Esophagus mucosa (tissue), 1 donor: ENCODE measurements around the gene PCDHGA1. TPM values are rescaled to one million over a fixed set of nuclear protein-coding genes. Genes with fewer than 3 reads are reported as not detected.
A peak's percentile ranks its signal among the peaks of the same experiment; 100 is the strongest.
"Not testable (repeated sequence)": the region's sequence is repeated elsewhere in the genome, so short reads cannot be mapped to it uniquely, and the experiment has no call there.

ENCODE experiments used
- ATAC-seq: fragments of 200-7000 bp; cut with Tn5 transposase; one replicate; pipeline ENCODE4 v1.9.1; 2020
- total RNA-seq: library from RNA; stranded (reverse); gene quantifications from one replicate; pipeline ENCODE4 v1.2.4, GENCODE V29; 2023
- donor health status: DM: yes; HTN: yes; CAD: no.

The PCDHGA1 gene
- total RNA-seq, 1 donor from 2014 or later: 0.40 TPM

DNA sequence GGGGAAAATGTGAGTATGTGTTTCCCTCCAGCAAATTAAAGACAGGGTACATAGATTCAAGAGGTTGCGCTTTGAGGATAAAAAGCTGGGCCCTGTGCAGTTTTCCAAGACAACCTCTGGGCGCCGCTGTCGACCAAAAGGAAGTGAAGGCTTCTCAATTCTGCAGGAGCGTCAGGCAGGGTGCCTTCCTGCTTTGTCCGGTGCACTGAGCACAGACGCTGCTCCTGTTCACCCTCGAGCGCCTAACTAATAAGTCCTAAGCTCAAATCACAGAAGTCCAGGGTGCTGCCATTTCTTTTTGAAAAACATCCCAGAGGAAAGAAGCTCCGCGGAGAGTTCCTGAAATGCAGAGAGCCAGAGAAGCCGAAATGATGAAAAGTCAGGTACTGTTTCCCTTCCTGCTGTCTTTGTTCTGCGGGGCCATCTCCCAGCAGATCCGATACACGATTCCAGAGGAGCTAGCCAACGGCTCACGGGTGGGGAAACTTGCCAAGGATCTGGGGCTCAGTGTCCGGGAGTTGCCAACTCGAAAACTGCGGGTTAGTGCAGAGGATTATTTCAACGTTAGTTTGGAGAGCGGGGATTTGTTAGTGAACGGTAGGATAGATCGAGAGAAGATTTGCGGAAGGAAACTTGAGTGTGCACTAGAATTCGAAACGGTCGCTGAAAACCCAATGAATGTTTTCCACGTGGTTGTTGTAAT lies 19.8 kb downstream of the PCDHGA1 start, which contains the start of gene PCDHGB1:
PCDHGB1 (plus strand) TSS at position 183 of the 703 bp plus-strand sequence; CDS start at position 345, 162 bp downstream.
- no peak for ATAC-seq

DNA sequence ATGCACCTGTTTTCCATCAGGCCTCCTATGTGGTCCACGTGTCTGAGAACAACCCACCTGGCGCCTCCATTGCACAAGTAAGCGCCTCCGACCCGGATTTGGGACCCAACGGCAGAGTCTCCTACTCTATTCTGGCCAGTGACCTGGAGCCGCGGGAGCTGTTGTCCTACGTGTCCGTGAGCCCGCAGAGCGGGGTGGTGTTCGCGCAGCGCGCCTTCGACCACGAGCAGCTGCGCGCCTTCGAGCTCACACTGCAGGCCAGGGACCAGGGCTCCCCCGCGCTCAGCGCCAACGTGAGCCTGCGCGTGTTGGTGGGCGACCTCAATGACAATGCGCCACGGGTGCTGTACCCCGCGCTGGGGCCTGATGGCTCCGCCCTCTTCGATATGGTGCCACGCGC lies 21.3 kb downstream of the PCDHGA1 start:
- ATAC-seq: no peak

DNA sequence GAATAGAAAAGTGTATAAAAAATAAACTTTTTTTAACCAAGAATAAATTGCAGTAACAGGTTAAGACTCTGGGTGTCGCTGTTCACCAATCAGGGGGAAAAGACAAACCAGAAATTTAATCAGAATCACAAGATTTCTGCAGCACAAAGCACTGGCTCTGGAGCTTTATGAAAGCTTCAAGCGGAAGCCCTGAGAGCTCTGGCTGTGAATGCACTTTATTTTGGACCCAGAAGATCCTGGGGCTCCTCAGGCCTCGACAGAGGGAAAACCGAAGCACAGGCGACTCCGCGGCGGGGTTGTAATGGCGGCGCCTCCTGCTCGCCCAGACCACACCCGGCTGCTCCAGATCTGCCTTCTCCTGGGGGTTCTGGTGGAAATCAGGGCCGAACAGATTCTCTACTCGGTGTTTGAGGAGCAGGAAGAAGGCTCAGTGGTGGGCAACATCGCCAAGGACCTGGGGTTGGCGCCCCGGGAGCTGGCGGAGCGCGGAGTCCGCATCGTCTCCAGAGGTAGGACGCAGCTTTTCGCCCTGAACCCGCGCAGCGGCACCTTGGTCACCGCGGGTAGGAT lies 24.7 kb downstream of the PCDHGA1 start, which contains the start of gene PCDHGA4:
PCDHGA4 (plus strand) TSS at position 122 of the 570 bp plus-strand sequence; CDS start at position 209, 87 bp downstream.
- ATAC-seq: no peak

DNA sequence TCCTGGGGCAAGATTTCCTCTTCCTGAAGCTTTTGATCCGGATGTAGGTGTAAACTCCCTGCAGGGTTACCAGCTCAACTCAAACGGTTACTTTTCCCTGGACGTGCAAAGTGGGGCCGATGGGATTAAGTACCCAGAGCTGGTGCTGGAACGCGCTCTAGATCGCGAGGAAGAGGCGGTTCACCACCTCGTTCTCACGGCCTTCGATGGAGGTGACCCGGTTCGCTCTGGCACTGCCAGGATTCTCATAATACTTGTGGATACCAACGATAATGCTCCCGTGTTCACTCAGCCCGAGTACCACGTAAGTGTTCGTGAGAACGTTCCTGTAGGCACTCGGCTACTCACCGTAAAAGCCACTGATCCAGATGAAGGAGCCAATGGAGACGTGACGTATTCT lies 25.3 kb downstream of the PCDHGA1 start:
- ATAC-seq: no peak

DNA sequence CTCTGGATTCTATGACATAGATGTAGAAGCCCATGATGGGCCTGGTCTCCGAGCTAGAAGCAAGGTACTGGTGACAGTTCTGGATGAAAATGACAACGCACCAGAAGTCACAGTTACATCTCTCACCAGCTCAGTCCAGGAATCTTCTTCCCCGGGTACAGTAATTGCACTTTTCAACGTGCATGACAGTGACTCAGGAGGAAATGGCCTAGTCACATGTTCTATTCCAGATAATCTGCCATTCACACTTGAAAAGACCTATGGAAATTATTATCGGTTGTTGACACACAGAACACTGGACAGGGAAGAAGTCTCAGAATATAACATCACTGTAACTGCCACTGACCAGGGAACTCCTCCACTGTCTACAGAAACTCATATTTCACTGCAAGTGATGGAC lies 25.8 kb downstream of the PCDHGA1 start:
- no peak for ATAC-seq

DNA sequence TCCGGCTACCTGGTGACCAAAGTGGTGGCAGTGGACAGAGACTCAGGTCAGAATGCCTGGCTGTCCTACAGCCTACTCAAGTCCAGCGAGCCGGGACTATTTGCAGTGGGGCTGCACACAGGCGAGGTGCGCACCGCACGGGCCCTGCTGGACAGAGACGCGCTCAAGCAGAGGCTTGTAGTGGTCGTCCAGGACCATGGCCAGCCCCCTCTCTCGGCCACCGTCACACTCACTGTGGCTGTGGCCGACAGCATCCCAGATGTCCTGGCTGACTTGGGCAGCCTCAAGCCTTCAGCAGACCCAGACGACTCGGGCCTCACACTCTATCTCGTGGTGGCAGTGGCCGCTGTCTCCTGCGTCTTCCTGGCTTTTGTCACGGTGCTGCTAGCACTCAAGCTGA lies 26.6 kb downstream of the PCDHGA1 start:
- ATAC-seq: no peak

DNA sequence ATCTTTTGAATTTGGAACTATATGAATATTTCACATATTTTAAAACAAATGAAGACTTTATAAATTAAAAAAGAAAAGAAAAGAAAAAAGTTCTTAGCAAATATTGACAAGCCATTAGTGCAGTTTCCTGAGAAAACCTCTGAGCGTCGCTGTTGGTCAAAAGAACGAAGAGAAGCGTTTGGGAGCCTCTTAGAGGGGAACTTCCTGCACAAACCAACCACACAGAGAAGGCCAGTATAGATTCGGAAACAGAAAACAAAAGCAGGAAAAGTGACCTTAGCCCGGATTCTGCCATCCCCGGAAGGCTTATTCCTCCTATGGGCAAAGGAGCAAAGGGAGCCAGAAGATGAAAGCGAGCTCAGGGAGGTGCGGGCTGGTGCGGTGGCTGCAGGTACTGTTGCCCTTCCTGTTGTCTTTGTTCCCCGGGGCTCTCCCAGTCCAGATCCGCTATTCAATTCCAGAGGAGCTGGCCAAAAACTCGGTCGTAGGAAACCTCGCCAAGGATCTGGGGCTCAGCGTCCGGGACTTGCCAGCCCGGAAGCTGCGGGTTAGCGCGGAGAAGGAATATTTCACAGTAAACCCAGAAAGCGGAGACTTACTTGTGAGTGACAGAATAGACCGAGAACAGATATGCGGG lies 29.6 kb downstream of the PCDHGA1 start, which contains the start of gene PCDHGB2:
PCDHGB2 (plus strand) TSS at position 205 of the 637 bp plus-strand sequence; CDS start at position 347, 142 bp downstream.
- ATAC-seq: no peak

DNA sequence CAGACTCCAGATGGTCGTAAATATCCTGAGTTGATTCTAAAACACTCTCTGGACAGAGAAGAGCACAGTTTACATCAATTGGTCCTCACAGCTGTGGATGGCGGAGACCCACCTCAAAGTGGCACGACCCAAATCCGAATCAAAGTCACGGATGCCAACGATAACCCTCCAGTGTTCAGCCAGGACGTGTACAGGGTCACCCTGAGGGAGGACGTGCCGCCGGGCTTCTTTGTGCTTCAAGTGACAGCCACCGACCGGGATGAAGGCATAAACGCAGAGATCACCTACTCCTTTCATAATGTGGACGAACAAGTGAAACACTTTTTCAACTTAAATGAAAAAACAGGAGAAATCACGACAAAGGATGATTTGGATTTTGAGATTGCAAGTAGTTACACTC lies 30.4 kb downstream of the PCDHGA1 start:
- ATAC-seq: no peak

DNA sequence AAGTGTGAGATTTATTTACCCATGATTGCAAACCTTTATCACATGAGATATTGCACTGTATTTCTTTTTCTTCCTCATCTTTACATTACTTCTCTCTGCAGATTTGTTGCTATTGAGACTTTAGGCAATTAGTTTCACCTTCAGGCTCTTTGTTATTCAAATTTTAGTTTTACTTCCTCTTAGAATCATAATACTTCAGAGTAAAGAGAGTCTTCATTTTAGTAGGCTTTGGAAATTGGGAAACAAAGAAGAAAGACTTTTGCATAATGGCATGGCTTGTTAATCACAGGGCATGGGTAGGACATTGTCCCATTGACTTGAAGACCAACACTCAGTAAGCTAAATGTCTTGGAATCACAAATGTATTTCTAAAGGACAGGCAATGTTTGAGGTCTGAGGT lies 32.4 kb downstream of the PCDHGA1 start:
- no peak for ATAC-seq

DNA sequence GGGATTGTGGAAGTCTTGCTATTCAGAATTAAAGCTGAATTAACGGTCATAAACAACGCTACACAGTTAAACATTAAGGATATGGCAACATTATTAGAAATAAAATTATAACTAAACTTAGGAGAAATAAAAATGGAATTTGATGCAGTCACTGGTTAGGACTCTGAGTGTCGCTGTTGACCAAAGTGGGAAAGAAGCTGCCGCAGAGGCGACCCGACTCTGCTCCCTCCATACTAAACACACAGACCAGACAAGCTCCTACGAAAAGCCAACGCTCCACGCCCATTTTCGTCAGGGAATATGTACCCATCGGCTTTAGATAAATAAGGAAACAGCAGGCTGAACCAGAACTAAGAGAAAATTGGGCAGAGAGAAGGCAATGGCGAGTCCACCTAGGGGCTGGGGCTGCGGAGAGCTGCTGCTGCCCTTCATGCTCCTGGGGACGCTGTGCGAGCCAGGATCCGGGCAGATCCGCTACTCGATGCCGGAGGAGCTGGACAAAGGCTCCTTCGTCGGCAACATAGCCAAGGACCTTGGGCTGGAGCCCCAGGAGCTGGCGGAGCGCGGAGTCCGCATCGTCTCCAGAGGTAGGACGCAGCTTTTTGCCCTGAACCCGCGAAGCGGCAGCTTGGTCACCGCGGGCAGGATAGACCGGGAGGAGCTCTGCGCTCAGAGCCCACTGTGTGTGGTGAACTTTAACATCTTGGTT lies 33.8 kb downstream of the PCDHGA1 start, which contains the start of gene PCDHGA5:
PCDHGA5 (plus strand) TSS at position 211 of the 709 bp plus-strand sequence; CDS start at position 380, 169 bp downstream.
- ATAC-seq: no peak

DNA sequence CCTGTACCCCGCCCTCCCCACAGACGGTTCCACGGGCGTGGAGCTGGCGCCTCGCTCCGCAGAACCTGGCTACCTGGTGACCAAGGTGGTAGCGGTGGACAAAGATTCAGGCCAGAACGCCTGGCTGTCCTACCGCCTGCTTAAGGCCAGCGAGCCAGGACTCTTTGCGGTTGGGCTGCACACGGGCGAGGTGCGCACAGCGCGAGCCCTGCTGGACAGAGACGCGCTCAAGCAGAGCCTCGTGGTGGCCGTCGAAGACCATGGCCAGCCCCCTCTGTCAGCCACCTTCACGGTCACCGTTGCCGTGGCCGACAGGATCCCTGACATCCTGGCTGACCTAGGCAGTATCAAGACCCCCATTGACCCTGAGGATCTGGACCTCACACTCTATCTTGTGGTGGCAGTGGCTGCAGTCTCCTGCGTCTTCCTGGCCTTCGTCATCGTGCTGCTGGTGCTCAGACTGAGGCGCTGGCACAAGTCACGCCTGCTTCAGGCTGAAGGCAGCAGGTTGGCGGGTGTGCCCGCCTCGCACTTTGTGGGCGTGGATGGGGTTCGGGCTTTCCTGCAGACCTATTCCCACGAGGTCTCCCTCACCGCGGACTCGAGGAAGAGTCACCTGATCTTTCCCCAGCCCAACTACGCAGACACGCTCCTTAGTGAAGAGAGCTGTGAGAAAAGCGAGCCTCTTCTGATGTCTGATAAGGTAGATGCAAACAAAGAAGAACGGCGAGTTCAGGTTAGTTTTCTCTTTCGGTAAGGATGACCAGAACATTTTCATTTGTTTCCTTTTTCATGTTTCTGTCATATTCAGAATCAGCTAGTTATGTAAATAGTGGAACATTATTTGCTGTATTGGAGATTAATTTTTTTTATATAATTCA lies 35.9 kb downstream of the PCDHGA1 start:
- ATAC-seq: no peak

DNA sequence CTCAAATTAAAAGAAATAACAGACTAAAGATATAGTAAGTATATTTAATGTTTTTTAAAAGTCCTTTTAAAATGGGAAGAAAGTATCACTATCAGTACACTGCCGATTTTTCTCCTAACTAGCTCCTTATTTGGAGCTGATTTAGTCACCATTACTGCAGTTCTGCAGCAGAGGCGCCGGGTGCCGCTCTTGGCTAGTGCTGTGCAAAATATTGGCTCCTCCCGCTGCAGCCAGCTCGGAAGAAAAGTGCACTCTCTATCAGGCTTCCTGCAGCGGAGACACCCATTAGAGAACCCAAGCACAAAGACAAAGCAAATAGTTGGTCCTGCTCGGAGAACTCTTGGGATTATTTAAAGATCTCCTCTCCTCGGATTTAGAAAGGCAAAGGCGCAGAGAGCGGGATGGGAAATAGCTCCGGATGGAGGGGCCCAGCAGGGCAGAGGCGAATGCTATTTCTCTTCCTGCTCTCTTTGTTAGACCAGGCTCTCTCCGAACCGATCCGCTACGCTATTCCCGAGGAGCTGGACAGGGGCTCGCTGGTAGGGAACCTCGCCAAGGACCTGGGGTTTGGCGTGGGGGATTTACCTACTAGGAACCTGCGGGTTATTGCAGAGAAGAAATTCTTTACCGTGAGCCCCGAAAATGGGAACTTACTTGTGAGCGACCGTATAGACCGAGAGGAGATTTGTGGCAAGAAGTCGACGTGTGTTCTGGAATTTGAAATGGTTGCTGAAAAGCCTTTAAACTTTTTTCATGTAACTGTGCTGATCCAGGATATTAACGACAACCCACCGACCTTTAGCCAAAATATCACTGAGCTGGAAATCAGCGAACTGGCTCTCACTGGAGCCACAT lies 39.9 kb downstream of the PCDHGA1 start, which contains the start of gene PCDHGB3:
PCDHGB3 (plus strand) TSS at position 249 of the 855 bp plus-strand sequence; CDS start at position 402, 153 bp downstream.
- ATAC-seq: peak; percentile 62

DNA sequence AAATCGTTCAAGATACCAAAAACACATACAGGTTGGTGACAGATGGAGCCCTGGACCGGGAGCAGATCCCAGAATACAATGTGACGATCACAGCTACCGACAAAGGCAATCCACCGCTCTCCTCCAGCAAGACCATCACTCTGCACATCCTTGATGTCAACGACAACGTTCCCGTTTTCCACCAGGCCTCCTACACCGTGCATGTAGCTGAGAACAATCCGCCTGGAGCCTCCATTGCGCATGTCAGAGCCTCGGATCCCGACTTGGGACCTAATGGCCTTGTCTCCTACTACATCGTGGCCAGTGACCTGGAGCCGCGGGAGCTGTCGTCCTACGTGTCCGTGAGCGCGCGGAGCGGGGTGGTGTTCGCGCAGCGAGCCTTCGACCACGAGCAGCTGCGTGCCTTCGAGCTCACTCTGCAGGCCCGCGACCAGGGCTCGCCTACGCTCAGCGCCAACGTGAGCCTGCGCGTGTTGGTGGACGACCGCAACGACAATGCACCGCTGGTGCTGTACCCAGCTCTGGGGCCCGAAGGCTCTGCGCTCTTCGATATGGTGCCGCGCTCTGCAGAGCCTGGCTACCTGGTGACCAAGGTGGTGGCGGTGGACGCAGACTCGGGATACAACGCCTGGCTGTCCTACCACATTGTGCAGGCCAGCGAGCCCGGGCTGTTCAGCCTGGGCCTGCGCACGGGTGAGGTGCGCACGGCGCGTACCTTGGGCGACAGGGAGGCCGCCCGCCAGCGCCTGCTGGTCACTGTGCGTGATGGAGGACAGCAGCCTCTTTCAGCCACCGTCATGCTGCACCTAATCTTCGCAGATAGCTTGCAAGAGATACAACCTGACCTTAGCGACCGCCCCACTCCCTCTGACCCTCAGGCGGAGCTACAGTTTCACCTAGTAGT lies 41.5 kb downstream of the PCDHGA1 start:
- no peak for ATAC-seq

DNA sequence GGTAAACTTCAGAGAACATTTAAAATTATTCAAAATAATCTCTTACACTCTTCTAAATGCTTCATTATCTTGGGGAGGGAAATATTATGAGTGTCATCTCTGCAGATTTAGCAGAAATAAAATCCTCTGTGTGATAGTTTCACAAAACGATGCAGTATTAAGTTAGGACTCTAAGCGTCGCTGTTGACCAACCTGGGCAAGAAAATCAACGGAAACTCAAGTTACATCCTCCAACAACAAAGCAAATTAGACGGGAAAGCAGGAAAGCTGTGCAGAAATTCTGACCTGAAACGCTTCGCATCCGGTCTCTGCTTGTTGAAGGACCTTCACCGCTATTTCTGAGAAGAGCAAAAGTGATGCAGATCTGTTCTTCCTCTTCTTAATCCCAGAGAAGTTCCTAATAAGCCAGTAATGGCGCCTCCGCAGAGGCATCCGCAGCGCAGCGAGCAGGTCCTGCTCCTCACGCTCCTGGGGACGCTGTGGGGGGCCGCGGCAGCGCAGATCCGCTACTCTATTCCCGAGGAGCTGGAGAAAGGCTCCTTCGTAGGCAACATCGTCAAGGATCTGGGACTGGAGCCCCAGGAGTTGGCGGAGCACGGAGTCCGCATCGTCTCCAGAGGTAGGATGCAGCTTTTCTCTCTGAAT lies 43.5 kb downstream of the PCDHGA1 start, which contains the start of gene PCDHGA6:
PCDHGA6 (plus strand) TSS at position 219 of the 645 bp plus-strand sequence; CDS start at position 412, 193 bp downstream.
- no peak for ATAC-seq

DNA sequence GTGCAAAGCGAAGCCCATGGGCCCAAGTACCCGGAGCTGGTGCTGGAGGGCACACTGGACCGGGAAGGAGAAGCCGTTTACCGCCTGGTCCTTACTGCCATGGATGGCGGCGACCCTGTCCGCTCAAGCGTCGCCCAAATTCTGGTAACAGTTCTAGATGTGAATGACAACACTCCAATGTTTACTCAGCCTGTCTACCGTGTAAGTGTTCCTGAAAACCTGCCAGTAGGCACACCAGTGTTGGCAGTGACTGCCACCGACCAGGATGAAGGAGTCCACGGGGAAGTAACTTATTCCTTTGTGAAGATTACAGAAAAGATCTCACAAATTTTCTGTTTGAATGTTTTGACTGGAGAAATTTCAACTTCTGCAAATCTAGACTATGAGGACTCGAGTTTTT lies 44.3 kb downstream of the PCDHGA1 start:
- no peak for ATAC-seq

DNA sequence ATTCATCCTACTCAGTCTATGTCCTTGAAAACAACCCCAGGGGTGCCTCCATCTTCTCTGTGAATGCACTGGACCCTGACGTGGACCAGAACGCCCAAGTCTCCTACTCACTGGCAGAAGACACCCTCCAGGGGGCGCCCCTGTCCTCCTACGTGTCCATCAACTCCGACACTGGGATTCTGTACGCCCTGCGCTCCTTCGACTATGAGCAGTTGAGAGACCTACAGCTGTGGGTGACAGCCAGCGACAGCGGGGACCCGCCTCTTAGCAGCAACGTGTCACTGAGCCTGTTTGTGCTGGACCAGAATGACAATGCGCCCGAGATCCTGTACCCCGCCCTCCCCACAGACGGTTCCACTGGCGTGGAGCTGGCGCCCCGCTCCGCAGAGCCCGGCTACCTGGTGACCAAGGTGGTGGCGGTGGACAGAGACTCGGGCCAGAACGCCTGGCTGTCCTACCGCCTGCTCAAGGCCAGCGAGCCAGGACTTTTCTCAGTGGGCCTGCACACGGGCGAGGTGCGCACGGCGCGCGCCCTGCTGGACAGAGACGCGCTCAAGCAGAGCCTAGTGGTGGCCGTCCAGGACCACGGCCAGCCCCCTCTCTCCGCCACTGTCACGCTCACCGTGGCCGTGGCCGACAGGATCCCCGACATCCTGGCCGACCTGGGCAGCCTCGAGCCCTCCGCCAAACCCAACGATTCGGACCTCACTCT lies 45.3 kb downstream of the PCDHGA1 start:
- ATAC-seq: not testable (repeated sequence)

DNA sequence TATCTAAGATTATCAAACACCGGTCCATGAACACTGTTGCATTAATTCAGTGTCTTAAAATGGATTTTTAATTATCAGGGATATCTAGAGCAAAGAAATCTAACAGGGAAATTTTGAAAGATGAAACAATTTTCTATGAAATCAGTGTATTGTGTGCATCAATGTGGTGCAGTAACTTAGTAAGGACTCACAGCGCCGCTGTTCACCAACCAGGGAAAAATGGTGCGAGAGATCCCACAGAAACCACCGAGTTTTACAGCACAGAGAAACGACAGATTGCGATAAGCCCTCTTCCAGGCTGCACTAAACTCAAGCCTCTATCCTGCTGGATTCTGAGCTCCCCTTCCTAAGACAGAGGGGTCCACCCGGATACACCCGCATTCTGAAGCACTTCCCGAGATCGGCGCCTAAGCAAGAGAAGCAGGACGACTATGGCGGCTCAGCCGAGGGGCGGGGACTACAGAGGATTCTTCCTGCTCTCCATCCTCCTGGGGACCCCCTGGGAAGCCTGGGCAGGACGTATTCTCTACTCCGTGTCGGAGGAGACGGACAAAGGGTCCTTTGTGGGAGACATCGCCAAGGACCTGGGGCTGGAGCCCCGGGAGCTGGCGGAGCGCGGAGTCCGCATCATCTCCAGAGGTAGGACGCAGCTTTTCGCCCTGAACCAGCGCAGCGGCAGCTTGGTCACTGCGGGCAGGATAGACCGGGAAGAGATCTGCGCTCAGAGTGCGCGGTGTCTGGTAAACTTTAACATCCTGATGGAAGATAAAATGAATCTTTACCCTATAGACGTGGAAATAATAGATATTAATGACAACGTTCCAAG lies 52.4 kb downstream of the PCDHGA1 start, which contains the start of gene PCDHGA7:
PCDHGA7 (plus strand) TSS at position 274 of the 826 bp plus-strand sequence; CDS start at position 432, 158 bp downstream.
- no peak for ATAC-seq
